Transverse colon (tissue), 4 donors: ENCODE results near the gene RDH5. TPM values are rescaled to one million over a fixed set of nuclear protein-coding genes. Genes with fewer than 3 reads are reported as not detected.
A peak's percentile ranks its signal among the peaks of the same experiment; 100 is the strongest.

Experiments
- DNase-seq: peaks from one replicate; pipeline ENCODE4 v3.0.0-alpha.2; 2019
- H3K27ac ChIP-seq, 4 donors: fragments of 200-600 bp; sonication (generic); 2 replicates each; pipeline ENCODE4 v1.5.1; 2016 to 2018; ENCODE audit warnings: inconsistent platforms in 4 of 4
- H3K27me3 ChIP-seq: fragments of 200-600 bp; sonication (generic); 2 replicates; pipeline ENCODE4 v1.5.1; 2017; ENCODE audit warnings: inconsistent platforms
- H3K36me3 ChIP-seq, 4 donors: fragments of 200-600 bp; sonication (generic); 2 replicates each; pipeline ENCODE4 v1.5.1; 2017 to 2019; ENCODE audit warnings: inconsistent platforms in 4 of 4
- H3K4me1 ChIP-seq, 4 donors: fragments of 200-600 bp; sonication (generic); 2 replicates each; pipeline ENCODE4 v1.5.1; 2017 to 2020; ENCODE audit warnings: inconsistent platforms in 4 of 4
- H3K4me3 ChIP-seq, 4 donors: fragments of 200-600 bp; sonication (generic); 1 replicate in 1 of 4; 2 replicates in 3 of 4; pipeline versions ENCODE4 v1.5.1 to v1.6.1; 2017 to 2019; ENCODE audit warnings: inconsistent platforms in 4 of 4
- H3K9me3 ChIP-seq, 2 donors: fragments of 200-600 bp; sonication (generic); 2 replicates each; pipeline ENCODE4 v1.5.1; 2017 to 2019; ENCODE audit warnings: inconsistent platforms in 2 of 2
- CTCF ChIP-seq, 5 experiments: fragments of 200-600 bp in 3 of 5; fragments of 450-650 bp in 2 of 5; sonication (generic) in 3 of 5; IDR thresholded peaks; 1 replicate in 2 of 5; 2 replicates in 3 of 5; pipeline ENCODE4 v1.5.1; 2016 to 2017; ENCODE audit warnings: antibody characterized with exemption in 5 of 5, inconsistent platforms in 3 of 5, mild to moderate bottlenecking in 2 of 5, moderate library complexity in 1 of 5
- EP300 ChIP-seq: sonication (generic); formaldehyde crosslinking; IDR thresholded peaks from one replicate; pipeline ENCODE4 v1.6.1; 2017; ENCODE audit warnings: antibody characterized with exemption, low read depth
- POLR2A ChIP-seq: fragments of 450-650 bp; IDR thresholded peaks from one replicate; pipeline ENCODE4 v1.6.1; 2016; ENCODE audit warnings: antibody characterized with exemption, mild to moderate bottlenecking, moderate library complexity
- POLR2AphosphoS5 ChIP-seq, 3 donors: sonication (generic); formaldehyde crosslinking; IDR thresholded peaks; one replicate each; pipeline ENCODE4 v1.6.1; 2016; ENCODE audit warnings: antibody characterized with exemption in 3 of 3
- WGBS, 2 donors: methylation state at CpG; one replicate each; pipeline ENCODE4 v1.1.5; 2018; ENCODE audit warnings: low coverage in 1 of 2; 5-methylcytosine and 5-hydroxymethylcytosine counted together
- in situ Hi-C, 4 donors: fragments of 200-750 bp; cut with MboI; loops; one replicate each; pipeline versions ENCODE4 v1.15.0 to v1.15.1; 2017; ENCODE audit warnings: low sequenced_read_pairs in 3 of 4, low pct_ligation_motif_present in 1 of 4, low pct_unique_long_range_greater_than_20kb in 1 of 4
- intact Hi-C: fragments of 100-400 bp; cut with DNase I; formaldehyde crosslinking; loops from one replicate; pipeline ENCODE4 v1.15.1; 2023; ENCODE audit warnings: low total_unique reads
- total RNA-seq, 4 donors: library from RNA; depleted of rRNA; stranded (reverse); fragments of >200 nt; gene quantifications; one replicate each; pipeline ENCODE4 v1.1.0, GENCODE V29; 2016

The RDH5 gene
- total RNA-seq, 4 donors from 2014 or later: 16.5 to 74.4 (median 58.3) TPM

- peak; percentile 1 for DNase-seq
- Histone ChIP-seq H3K27ac (peak overlapping the region in 1 of 4 donors; percentile 25), H3K27me3 (no peaks in the 10 kb centered on the region), H3K9me3 (no peaks in the 10 kb centered on the region), H3K36me3 (no peaks in the 10 kb centered on the region), H3K4me3 (no peak overlapping the region), H3K4me1 (peaks cover 0 to 9% (median 0%) of the 10 kb centered on the region in 4 donors)
- in situ Hi-C loops (no loop called here), intact Hi-C loops (no loop called here)
- 63 to 72% methylated on average over 2 to 5 of the region's 5 CpGs for WGBS, 2 donors
- no peak for TF ChIP-seq EP300
- no peak for TF ChIP-seq POLR2AphosphoS5 (IDR thresholded peaks at IDR 0.05)
- no peak for TF ChIP-seq CTCF (IDR thresholded peaks at IDR 0.05)
- TF ChIP-seq POLR2A: no peak
These were observed 20.6 kb upstream of the RDH5 start for GRCh38 chr12:55699471-55700055.

- H3K4me3 ChIP-seq: no peak overlapping the region
- in situ Hi-C loops (no loop called here), intact Hi-C loops (no loop called here)
- H3K4me1 ChIP-seq: peaks cover 0 to 9% (median 0%) of the 10 kb centered on the region in 4 donors
- H3K27ac ChIP-seq: peak overlapping the region in 2 of 4 donors; percentile 13 to 43
- 79 to 90% methylated on average over 2 to 18 of the region's 21 CpGs for WGBS, 2 donors
- DNase-seq: peak; percentile 3
- H3K9me3 ChIP-seq: no peaks in the 10 kb centered on the region
- no peak for TF ChIP-seq POLR2AphosphoS5 (IDR thresholded peaks at IDR 0.05)
- no peak for TF ChIP-seq EP300
- TF ChIP-seq POLR2A: no peak
- H3K27me3 ChIP-seq: no peaks in the 10 kb centered on the region
- H3K36me3 ChIP-seq: no peaks in the 10 kb centered on the region
These were observed 19.8 kb upstream of the RDH5 start for GRCh38 chr12:55700255-55701018.

- Histone ChIP-seq H3K36me3 (no peaks in the 10 kb centered on the region), H3K27me3 (peaks cover 8% of the 10 kb centered on the region), H3K4me3 (no peak overlapping the region), H3K4me1 (peaks cover 0 to 17% (median 12%) of the 10 kb centered on the region in 4 donors), H3K27ac (peak overlapping the region; percentile 29 to 88 (median 83)), H3K9me3 (no peaks in the 10 kb centered on the region)
- no peak for TF ChIP-seq CTCF (IDR thresholded peaks at IDR 0.05)
- TF ChIP-seq POLR2AphosphoS5 (IDR thresholded peaks at IDR 0.05): no peak
- TF ChIP-seq EP300: no peak
- no peak for TF ChIP-seq POLR2A
- no peak for DNase-seq
- in situ Hi-C loops (no loop called here), intact Hi-C loops (no loop called here)
- 81 to 100% methylated on average over 1 to 8 of the region's 8 CpGs for WGBS, 2 donors
These were observed 17.3 kb upstream of the RDH5 start for GRCh38 chr12:55702861-55703260.

GRCh38 chr12:55703288-55703687 is 16.9 kb upstream of the RDH5 start:
- peak overlapping the region; percentile 64 to 88 (median 83) for H3K27ac ChIP-seq
- TF ChIP-seq POLR2A (no peak), POLR2AphosphoS5 (IDR thresholded peaks at IDR 0.05) (no peak), EP300 (no peak), CTCF (IDR thresholded peaks at IDR 0.05) (no peak)
- in situ Hi-C loops: no loop called here
- no peaks in the 10 kb centered on the region for H3K36me3 ChIP-seq
- WGBS, 2 donors: 76% methylated on average over 2 of the region's 2 CpGs; no CpG with 5 or more reads in 1 of the 2 donors
- H3K27me3 ChIP-seq: peaks cover 12% of the 10 kb centered on the region
- no peaks in the 10 kb centered on the region for H3K9me3 ChIP-seq
- no peak for DNase-seq
- H3K4me1 ChIP-seq: peaks cover 1 to 21% (median 16%) of the 10 kb centered on the region in 4 donors
- intact Hi-C loops: no loop called here
- H3K4me3 ChIP-seq: peak overlapping the region in 1 of 4 donors; percentile 8
